A549 (cell line): ENCODE data around the gene ZNF304. TPM values are rescaled to one million over a fixed set of nuclear protein-coding genes. Genes with fewer than 3 reads are reported as not detected.

Experiments used
- ATAC-seq, 2 experiments: fragments of 200-7000 bp in 1 of 2; fragments of >200 bp in 1 of 2; cut with Nextera tagmentation in 1 of 2; cut with Tn5 transposase in 1 of 2; 3 replicates each; pipeline versions ENCODE4 v1.8.0 to v1.9.1; 2018 to 2020; ENCODE audit warnings: mild to moderate bottlenecking in 1 of 2, moderate library complexity in 1 of 2
- CTCF ChIA-PET: fragments of 300-600 bp; sonication (Branson Sonifier 250); formaldehyde crosslinking; extraction: SDS; loops from one replicate; lab custom pipeline; 2021; ENCODE audit warnings: antibody characterized with exemption, inconsistent platforms; lab: Yijun Ruan, JAX
- POLR2A ChIA-PET: fragments of 350-600 bp; formaldehyde crosslinking; extraction: SDS; loops from one replicate; lab custom pipeline; 2021; ENCODE audit warnings: antibody characterized with exemption, inconsistent platforms; lab: Yijun Ruan, JAX
- DNase-seq, 2 experiments: peaks; one replicate each; pipeline versions ENCODE4 v3.0.0 to v3.0.0-alpha.2; 2011 to 2016; ENCODE audit warnings: low read depth in 1 of 2, low spot score in 1 of 2
- FAIRE-seq: peaks from 2 replicates; lab custom pipeline; 2011; peaks lifted over from hg19 to GRCh38; lab: Jason Lieb, UNC
- H3K27ac ChIP-seq, 2 experiments: fragments of >200 bp; sonication (Bioruptor Twin); formaldehyde crosslinking; 3 replicates each; pipeline ENCODE4 v1.5.1; 2016 to 2017
- H3K4me1 ChIP-seq: fragments of >200 bp; sonication (Bioruptor Twin); formaldehyde crosslinking; 3 replicates; pipeline ENCODE4 v1.6.1; 2016
- H3K4me2 ChIP-seq: fragments of >200 bp; sonication (Bioruptor Twin); formaldehyde crosslinking; 3 replicates; pipeline ENCODE4 v1.6.1; 2016
- H3K4me3 ChIP-seq: fragments of >200 bp; sonication (Bioruptor Twin); formaldehyde crosslinking; 3 replicates; pipeline ENCODE4 v1.5.1; 2016
- H3K9me3 ChIP-seq: fragments of >200 bp; sonication (Bioruptor Twin); formaldehyde crosslinking; 3 replicates; pipeline ENCODE4 v1.6.1; 2016
- CHD4 ChIP-seq: fragments of 200-600 bp; sonication (generic); IDR thresholded peaks from 2 replicates; pipeline ENCODE4 v1.6.1; 2016; ENCODE audit warnings: antibody characterized with exemption, mild to moderate bottlenecking, borderline replicate concordance
- FOSL2 ChIP-seq, 2 experiments: fragments of 450-650 bp in 1 of 2; fragments of >200 bp in 1 of 2; sonication (Bioruptor Twin) in 1 of 2; formaldehyde crosslinking; IDR thresholded peaks; 2 replicates each; pipeline versions ENCODE4 v1.5.0 to v1.6.1; 2016 to 2020; ENCODE audit warnings: mild to moderate bottlenecking in 1 of 2, moderate library complexity in 1 of 2
- HOXB5 ChIP-seq: fragments of 250-450 bp; sonication (Bioruptor Pico); IDR thresholded peaks from 2 replicates; pipeline ENCODE4 v1.5.0; 2020; ENCODE audit warnings: mild to moderate bottlenecking, moderate library complexity
- JUN ChIP-seq, 2 experiments: fragments of >200 bp; sonication (Bioruptor Twin); formaldehyde crosslinking; IDR thresholded peaks; 2 replicates in 1 of 2; 3 replicates in 1 of 2; pipeline ENCODE4 v1.6.1; 2016 to 2017
- JUNB ChIP-seq: fragments of >200 bp; sonication (Bioruptor Twin); formaldehyde crosslinking; IDR thresholded peaks from 2 replicates; pipeline ENCODE4 v1.6.1; 2016
- KDM5A ChIP-seq: fragments of 200-600 bp; sonication (generic); IDR thresholded peaks from 2 replicates; pipeline ENCODE4 v1.6.1; 2016; ENCODE audit warnings: antibody characterized with exemption, mild to moderate bottlenecking
- MAFK ChIP-seq: fragments of 450-650 bp; IDR thresholded peaks from 2 replicates; pipeline ENCODE4 v1.6.1; 2014; ENCODE audit not compliant: partially characterized antibody
- NPAS2 ChIP-seq: fragments of 250-450 bp; sonication (Bioruptor Pico); IDR thresholded peaks from 2 replicates; pipeline ENCODE4 v1.8.0; 2022; ENCODE audit warnings: mild to moderate bottlenecking, moderate library complexity, borderline replicate concordance
- PHF8 ChIP-seq: fragments of 200-600 bp; sonication (generic); IDR thresholded peaks from 2 replicates; pipeline ENCODE4 v1.6.1; 2016; ENCODE audit warnings: low read depth, mild to moderate bottlenecking, antibody characterized with exemption, moderate library complexity, borderline replicate concordance
- POLR2A ChIP-seq: IDR thresholded peaks from 2 replicates; pipeline ENCODE4 v1.6.1; 2012; ENCODE audit warnings: mild to moderate bottlenecking, low read length
- RFX5 ChIP-seq: fragments of 450-650 bp; IDR thresholded peaks from 2 replicates; pipeline ENCODE4 v1.7.1; 2014; ENCODE audit warnings: antibody characterized with exemption, mild to moderate bottlenecking, moderate library complexity
- RNF2 ChIP-seq: fragments of 200-600 bp; sonication (generic); IDR thresholded peaks from 2 replicates; pipeline ENCODE4 v1.6.1; 2016; ENCODE audit warnings: low read depth, mild to moderate bottlenecking, antibody characterized with exemption, moderate library complexity, borderline replicate concordance
- TFCP2L1 ChIP-seq: fragments of 250-450 bp; sonication (Bioruptor Pico); IDR thresholded peaks from 2 replicates; pipeline ENCODE4 v1.5.0; 2021; ENCODE audit warnings: mild to moderate bottlenecking
- ZFP36 ChIP-seq: fragments of 450-650 bp; IDR thresholded peaks from 2 replicates; pipeline ENCODE4 v1.6.1; 2014; ENCODE audit warnings: borderline replicate concordance; ENCODE audit not compliant: partially characterized antibody
- WGBS: methylation state at CpG from one replicate; pipeline ENCODE4 v1.1.6; 2017; ENCODE audit errors: missing lambda C conversion rate; 5-methylcytosine and 5-hydroxymethylcytosine counted together
- polyA plus RNA-seq, 4 experiments: library from polyadenylated mRNA; depleted of rRNA in 3 of 4; stranded (reverse); fragments of >200 nt; fragmentation: RNase III in 1 of 4; extraction: RNeasy Plus Mini Kit Qiagen cat#74134 plus additional on column Dnase treatment in 1 of 4; gene quantifications; 2 replicates in 3 of 4; 3 replicates in 1 of 4; pipeline ENCODE4 v1.2.3, GENCODE V29; 2011 to 2017
- TF ChIP-seq, protein P1 (sequence below): fragments of >200 bp; sonication (Bioruptor Twin); formaldehyde crosslinking; IDR thresholded peaks from 2 replicates; pipeline ENCODE4 v1.6.1; 2016
- TF ChIP-seq, protein P2 (sequence below): IDR thresholded peaks from 2 replicates; pipeline ENCODE4 v1.6.1; 2012
- TF ChIP-seq, protein P3 (sequence below): IDR thresholded peaks from 2 replicates; pipeline ENCODE4 v1.6.1; 2012; ENCODE audit warnings: low read depth, borderline replicate concordance
- TF ChIP-seq, protein P4 (sequence below): fragments of 250-450 bp; sonication (Bioruptor Pico); IDR thresholded peaks from 2 replicates; pipeline ENCODE4 v1.5.0; 2020; ENCODE audit warnings: low read depth, mild to moderate bottlenecking, moderate library complexity
- TF ChIP-seq, protein P5 (sequence below): fragments of >200 bp; sonication (Bioruptor Twin); formaldehyde crosslinking; IDR thresholded peaks from 3 replicates; pipeline ENCODE4 v1.5.1; 2016
- TF ChIP-seq, protein P6 (sequence below): fragments of 250-450 bp; sonication (Bioruptor Pico); IDR thresholded peaks from 2 replicates; pipeline ENCODE4 v1.5.0; 2021; ENCODE audit warnings: mild to moderate bottlenecking, moderate library complexity, borderline replicate concordance

ZNF304 gene
- polyA plus RNA-seq, 2 of the 4 experiments (the other 2 are of a cell fraction), result 2.1 to 4.8 TPM

DNA sequence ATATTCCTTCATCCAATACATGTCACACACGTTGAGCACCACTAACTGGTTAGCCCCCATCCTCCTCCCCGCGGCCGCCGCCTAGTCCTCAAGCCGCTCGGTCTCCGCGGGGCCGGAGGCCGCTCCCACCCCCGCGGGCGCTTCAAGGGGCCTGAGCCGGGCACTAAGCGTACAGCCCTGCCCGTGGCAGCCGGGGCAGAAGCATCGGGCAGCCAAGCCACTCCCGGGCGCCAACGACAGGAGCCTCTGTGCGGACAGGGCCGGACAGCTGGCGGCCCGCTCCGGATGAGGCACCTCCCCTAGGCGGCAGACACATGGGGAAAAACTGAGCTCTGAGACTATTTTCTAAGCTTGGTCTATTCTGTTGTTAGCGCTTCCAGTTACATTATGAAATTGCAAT is 33.6 kb upstream of the ZNF304 start:
- Histone ChIP-seq H3K4me2 (no peak overlapping the region), H3K4me1 (no peaks in the 10 kb centered on the region), H3K9me3 (peaks cover 87% of the 10 kb centered on the region), H3K27ac (no peak overlapping the region), H3K4me3 (no peak overlapping the region)
- no peak for FAIRE-seq
- TF ChIP-seq, protein P1, sequence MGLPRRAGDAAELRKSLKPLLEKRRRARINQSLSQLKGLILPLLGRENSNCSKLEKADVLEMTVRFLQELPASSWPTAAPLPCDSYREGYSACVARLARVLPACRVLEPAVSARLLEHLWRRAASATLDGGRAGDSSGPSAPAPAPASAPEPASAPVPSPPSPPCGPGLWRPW, result no peak
- TF ChIP-seq, protein P2, sequence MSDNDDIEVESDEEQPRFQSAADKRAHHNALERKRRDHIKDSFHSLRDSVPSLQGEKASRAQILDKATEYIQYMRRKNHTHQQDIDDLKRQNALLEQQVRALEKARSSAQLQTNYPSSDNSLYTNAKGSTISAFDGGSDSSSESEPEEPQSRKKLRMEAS, result no peak
- TF ChIP-seq, protein P3, sequence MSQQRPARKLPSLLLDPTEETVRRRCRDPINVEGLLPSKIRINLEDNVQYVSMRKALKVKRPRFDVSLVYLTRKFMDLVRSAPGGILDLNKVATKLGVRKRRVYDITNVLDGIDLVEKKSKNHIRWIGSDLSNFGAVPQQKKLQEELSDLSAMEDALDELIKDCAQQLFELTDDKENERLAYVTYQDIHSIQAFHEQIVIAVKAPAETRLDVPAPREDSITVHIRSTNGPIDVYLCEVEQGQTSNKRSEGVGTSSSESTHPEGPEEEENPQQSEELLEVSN, result no peak
- TF ChIP-seq CHD4 (no peak), FOSL2 (IDR thresholded peaks at IDR 0.05) (no peak), FOSL2 (CRISPR knock-in tag; IDR thresholded peaks at IDR 0.05) (no peak), ZFP36 (no peak), TFCP2L1 (CRISPR knock-in tag) (no peak), NPAS2 (CRISPR knock-in tag) (no peak), KDM5A (no peak), JUN (IDR thresholded peaks at IDR 0.05) (no peak), JUNB (no peak)
- TF ChIP-seq, protein P4, sequence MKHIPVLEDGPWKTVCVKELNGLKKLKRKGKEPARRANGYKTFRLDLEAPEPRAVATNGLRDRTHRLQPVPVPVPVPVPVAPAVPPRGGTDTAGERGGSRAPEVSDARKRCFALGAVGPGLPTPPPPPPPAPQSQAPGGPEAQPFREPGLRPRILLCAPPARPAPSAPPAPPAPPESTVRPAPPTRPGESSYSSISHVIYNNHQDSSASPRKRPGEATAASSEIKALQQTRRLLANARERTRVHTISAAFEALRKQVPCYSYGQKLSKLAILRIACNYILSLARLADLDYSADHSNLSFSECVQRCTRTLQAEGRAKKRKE (CRISPR knock-in tag), result no peak
- ATAC-seq, result no peak
- CTCF ChIA-PET, result interaction anchor here (0.7 kb wide), 1 partner anchor 110 kb away, joined by 3 read pairs; no protein-coding TSS in a partner anchor
- 57% methylated on average over 29 of the region's 29 CpGs for WGBS
- POLR2A ChIA-PET, result no interaction called here
- no peak for DNase-seq

DNA sequence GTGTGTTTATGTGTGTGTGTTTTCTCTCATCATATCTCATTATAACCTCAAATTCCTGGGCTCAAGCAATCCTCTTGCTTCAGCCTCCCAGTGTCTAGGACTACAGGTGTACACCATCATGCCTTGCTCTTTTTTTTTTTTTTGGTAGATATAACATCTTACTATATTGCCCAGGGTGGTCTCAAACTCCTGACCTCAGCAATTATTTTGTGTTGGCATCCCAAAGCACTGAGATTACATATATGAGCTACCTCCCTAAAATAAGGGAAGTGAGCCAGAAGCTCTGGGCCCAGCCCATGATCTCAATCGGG is 31.2 kb upstream of the ZNF304 start:
- Histone ChIP-seq H3K4me3 (peak overlapping the region; percentile 87), H3K9me3 (peaks cover 84% of the 10 kb centered on the region)
- DNase-seq (no peak), ATAC-seq (0 out of 6 replicates have a peak, but pooled peaks of 1 of the 2 experiments have one; percentile 8)
- POLR2A ChIA-PET, result interaction anchor here (0.9 kb wide), 1 partner anchor 362 kb away, joined by 3 read pairs; the partner anchor contains the start of gene ZNF551
- TF ChIP-seq MAFK, result peak; percentile 61
- TF ChIP-seq, protein P5, sequence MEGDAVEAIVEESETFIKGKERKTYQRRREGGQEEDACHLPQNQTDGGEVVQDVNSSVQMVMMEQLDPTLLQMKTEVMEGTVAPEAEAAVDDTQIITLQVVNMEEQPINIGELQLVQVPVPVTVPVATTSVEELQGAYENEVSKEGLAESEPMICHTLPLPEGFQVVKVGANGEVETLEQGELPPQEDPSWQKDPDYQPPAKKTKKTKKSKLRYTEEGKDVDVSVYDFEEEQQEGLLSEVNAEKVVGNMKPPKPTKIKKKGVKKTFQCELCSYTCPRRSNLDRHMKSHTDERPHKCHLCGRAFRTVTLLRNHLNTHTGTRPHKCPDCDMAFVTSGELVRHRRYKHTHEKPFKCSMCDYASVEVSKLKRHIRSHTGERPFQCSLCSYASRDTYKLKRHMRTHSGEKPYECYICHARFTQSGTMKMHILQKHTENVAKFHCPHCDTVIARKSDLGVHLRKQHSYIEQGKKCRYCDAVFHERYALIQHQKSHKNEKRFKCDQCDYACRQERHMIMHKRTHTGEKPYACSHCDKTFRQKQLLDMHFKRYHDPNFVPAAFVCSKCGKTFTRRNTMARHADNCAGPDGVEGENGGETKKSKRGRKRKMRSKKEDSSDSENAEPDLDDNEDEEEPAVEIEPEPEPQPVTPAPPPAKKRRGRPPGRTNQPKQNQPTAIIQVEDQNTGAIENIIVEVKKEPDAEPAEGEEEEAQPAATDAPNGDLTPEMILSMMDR, result no peak
- TF ChIP-seq, all 56 proteins: peak for 1
- H3K27ac ChIP-seq, result peak overlapping the region; percentile 88 to 93
- CTCF ChIA-PET, result no interaction called here
- no CpG with 5 or more reads among the region's 1 CpG for WGBS
- peak overlapping the region; percentile 82 for H3K4me2 ChIP-seq
- no peaks in the 10 kb centered on the region for H3K4me1 ChIP-seq
- FAIRE-seq, result no peak

DNA sequence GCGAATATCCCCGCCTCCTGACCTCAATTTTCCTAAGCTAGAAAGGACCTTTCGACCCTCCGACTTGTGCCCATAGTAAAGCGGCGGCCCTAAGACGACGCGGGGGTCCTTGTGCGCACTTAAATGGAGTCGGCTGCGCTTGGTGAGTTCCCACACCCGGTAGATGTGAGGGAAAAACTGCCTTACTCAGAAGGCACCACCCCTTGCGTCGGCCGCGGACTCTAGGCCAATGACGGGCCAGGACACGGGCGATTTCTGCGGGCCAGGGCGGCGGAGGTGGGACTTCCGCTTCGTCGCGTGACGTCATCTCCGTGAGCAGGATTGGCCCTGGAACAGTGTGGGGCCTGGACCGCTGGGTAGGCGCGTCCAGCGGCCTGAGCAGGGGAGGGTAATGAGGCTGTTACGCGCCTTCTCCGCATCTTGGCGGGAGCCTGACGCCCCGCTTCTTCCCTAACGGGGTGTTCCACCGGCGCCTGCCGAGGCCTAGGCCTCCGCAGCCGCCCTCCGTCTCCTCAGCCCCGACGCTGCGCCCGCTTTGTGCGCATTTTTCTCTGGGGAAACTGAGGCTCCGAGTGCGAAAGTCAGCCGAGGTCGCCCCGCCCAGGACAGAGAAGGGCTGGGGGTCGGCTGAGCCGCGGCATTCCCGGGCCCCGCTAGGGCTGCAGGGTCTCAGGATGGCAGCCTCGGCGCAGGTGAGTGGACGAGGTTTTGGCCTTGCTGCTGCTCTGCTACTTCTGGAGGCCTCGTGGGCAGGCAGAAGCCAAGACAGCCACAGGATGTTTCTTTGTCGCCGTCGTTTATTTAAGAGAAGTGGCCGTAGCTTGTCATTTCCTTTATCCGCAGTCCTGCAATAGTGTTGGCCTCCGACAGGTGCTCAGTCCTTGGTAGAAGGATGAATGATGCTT is 30.6 kb upstream of the ZNF304 start, which contains the start of gene ZNF543:
Gene ZNF543 (plus strand): TSS at position 293 of the 905 bp plus-strand sequence. CDS start 382 bp downstream, at position 675.
- ChIA-PET CTCF (interaction anchor here (1.1 kb wide), 1 partner anchor 9 kb away, joined by 3 read pairs; no protein-coding TSS in a partner anchor), POLR2A (interaction anchor here (0.9 kb wide), 1 partner anchor 361 kb away, joined by 3 read pairs; the partner anchor contains the start of gene ZNF551)
- Histone ChIP-seq H3K9me3 (peaks cover 84% of the 10 kb centered on the region), H3K27ac (peak within 1 kb of the TSS; percentile 88 to 93), H3K4me1 (no peaks in the 10 kb centered on the region), H3K4me3 (peak within 1 kb of the TSS; percentile 87), H3K4me2 (peak within 1 kb of the TSS; percentile 82)
- FAIRE-seq (peak; percentile 98), DNase-seq (peak; percentile 98 to 99), ATAC-seq (peak; percentile 98 to 100)
- 4% methylated on average over 52 of the region's 71 CpGs for WGBS
- TF ChIP-seq RNF2 (peak; percentile 54; the same call in 1 of the 2 replicates), PHF8 (peak; percentile 97), HOXB5 (CRISPR knock-in tag) (0 out of 2 replicates have a peak, but pooled peaks have one; percentile 41), JUN (IDR thresholded peaks at IDR 0.05) (peak in 1 of 2 experiments; percentile 65; a peak in 3 of 5 replicates), POLR2A (peak; percentile 65), RFX5 (peak; percentile 25; the same call in 1 of the 2 replicates)
- TF ChIP-seq, protein P5, result no peak
- TF ChIP-seq, protein P3, result peak; percentile 73; the same call in 1 of the 2 replicates
- TF ChIP-seq, protein P2, result peak; percentile 85
- TF ChIP-seq, protein P6, sequence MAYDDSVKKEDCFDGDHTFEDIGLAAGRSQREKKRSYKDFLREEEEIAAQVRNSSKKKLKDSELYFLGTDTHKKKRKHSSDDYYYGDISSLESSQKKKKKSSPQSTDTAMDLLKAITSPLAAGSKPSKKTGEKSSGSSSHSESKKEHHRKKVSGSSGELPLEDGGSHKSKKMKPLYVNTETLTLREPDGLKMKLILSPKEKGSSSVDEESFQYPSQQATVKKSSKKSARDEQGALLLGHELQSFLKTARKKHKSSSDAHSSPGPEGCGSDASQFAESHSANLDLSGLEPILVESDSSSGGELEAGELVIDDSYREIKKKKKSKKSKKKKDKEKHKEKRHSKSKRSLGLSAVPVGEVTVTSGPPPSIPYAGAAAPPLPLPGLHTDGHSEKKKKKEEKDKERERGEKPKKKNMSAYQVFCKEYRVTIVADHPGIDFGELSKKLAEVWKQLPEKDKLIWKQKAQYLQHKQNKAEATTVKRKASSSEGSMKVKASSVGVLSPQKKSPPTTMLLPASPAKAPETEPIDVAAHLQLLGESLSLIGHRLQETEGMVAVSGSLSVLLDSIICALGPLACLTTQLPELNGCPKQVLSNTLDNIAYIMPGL (CRISPR knock-in tag), result peak; percentile 65; the same call in 1 of the 2 replicates
